Measurements from ENCODE around the gene TUBE1.
"Not testable (repeated sequence)": the region's sequence is repeated elsewhere in the genome, so short reads cannot be mapped to it uniquely, and the experiment has no call there.

The TUBE1 gene, protein sequence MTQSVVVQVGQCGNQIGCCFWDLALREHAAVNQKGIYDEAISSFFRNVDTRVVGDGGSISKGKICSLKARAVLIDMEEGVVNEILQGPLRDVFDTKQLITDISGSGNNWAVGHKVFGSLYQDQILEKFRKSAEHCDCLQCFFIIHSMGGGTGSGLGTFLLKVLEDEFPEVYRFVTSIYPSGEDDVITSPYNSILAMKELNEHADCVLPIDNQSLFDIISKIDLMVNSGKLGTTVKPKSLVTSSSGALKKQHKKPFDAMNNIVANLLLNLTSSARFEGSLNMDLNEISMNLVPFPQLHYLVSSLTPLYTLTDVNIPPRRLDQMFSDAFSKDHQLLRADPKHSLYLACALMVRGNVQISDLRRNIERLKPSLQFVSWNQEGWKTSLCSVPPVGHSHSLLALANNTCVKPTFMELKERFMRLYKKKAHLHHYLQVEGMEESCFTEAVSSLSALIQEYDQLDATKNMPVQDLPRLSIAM

GRCh38 chr6:112087136-112087911 lies at the start of gene TUBE1, which contains the start of gene FAM229B:
TUBE1 (minus strand) TSS chr6:112087482; CDS start chr6:112087434, 48 bp downstream.
FAM229B (plus strand) TSS chr6:112087591; CDS start chr6:112099284, 11,693 bp downstream.
- DNase-seq (ENCODE audit: low read depth in 2 of 2), result peak; percentile 77 to 82

DNA sequence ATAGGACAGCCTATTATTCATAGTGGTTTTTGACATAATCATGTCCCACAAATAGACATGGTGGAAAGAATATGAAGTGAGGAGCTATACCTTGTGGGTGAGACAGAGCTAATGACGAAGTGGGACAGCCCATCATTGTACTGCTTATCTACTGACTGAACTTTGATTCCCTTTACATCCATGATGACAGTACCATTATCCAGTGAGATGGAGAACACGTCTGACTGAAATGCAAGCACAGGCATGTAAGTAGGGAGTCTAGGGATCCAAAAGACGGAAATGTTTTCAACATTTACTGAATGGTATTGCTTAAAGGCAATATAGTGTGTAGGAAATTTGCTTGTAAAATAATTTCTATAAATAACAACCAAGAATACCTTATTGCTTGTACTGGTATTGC lies 43.6 kb upstream of the TUBE1 start:
- DNase-seq (ENCODE audit: low read depth in 2 of 2), result no peak

DNA sequence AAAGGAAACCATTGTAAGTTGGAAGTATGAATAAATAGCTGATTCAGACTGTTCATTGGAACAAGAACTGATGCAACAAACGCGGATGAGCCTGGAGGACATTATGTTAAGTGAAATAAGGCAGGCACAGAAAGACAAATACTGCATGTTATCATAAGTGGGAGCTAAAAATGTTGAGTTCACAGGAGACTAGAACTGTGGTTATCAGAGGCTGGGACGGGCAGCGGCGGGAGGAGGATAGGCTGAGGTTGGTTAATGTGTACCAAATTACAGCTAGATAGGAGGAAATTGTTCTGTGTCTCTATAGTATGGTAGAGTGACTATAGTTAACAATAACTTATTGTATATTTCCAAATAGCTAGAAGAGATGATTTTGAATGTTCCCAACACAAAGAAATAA lies 40.9 kb upstream of the TUBE1 start:
- no peak for DNase-seq (ENCODE audit: low read depth in 2 of 2)

DNA sequence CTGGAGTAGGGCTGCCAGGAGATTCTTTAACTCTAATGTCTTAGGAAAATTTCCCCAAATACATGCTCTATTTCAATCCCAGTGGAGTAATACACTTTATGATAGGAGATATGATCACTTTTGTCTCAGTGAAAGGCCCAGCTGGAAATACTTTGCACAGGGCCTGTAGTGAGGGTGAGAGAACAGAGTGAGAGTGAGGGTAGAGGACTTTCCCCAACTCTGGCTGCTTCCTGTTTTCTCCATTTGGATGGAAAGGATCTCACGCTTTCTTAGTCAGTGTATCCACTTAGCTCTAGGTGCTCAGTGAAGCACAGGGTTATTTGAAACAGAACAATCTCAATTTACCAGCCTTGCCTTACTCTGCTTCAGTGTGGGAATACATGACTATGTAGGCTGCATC lies 36.7 kb upstream of the TUBE1 start:
- no peak for DNase-seq (ENCODE audit: low read depth in 2 of 2)

DNA sequence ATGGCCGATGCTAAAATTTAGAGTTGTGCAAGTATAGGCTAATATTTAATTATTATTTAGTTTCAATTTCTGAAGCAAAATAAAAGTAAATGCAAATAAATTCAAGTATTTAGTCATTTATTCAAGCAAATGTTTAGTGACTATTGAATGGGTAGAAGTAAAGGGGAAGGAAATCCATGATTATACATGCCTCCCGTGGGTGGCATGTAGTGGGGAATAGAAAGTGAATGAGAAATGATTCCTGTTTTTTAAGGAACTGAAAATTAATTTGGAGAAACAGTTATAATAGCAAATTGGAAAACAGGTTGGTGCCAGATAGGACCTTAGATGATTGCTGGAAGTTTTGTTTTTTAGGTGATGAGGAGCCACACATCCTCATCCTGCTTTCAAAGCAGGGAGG lies 35.5 kb upstream of the TUBE1 start:
- DNase-seq (ENCODE audit: low read depth in 2 of 2), result no peak

- DNase-seq (ENCODE audit: low read depth in 2 of 2), result no peak
Measured at GRCh38 chr6:112118034-112118433, 30.8 kb upstream of the TUBE1 start.

- no peak for DNase-seq (ENCODE audit: low read depth in 2 of 2)
Measured at GRCh38 chr6:112117554-112117953, 30.3 kb upstream of the TUBE1 start.

DNA sequence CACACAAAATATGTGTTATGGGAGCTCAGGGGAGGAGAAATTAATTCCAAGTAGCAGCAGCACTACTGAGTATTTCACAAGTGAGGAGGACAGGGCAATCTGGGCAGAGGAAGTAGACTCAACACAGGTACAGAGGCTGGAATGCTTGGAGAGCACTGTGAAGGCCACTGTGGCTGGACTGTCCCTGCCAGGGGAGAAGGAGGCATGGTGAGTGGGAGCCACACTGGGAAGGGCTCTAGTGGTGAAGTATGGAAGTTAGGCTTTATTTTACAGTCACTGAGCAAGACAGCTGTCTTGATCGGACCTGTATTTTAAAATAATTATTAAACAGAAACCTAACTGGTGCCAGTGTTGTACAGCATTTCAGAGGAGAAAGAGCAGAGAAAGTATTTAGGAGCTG lies 28.9 kb upstream of the TUBE1 start:
- no peak for DNase-seq (ENCODE audit: low read depth in 2 of 2)

DNA sequence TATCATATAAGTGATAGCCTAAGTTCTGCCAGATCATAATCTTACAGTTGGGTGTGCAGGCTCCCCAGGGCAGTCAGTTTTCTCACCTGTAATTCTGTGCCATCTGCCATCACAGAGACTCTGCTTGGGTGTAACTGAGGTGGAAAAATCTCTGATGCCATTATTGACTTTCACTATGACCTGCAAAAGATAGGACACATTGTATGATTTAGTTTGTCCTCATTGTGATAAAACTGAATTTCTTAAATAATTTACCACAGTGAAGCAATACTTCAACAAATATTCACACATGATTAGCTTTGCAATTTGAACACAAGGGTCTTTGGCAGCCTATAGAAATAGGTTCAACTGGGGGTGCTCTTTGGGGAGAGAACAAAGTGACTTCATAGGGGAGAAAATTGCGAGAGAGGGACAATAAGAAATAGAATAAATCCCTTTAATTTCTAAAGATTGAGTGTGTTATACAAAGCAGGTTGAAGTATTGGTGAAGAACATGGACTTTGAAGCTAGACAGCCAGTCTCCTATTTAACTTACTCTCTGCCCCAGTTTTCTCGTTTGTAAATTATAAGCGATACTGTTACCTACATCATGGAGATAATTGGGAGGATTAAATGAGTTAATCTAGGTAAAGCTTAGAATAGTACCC lies 27.4 kb upstream of the TUBE1 start:
- no peak for DNase-seq (ENCODE audit: low read depth in 2 of 2)

- DNase-seq (ENCODE audit: low read depth in 2 of 2), result no peak
Measured at GRCh38 chr6:112113918-112114317, 26.6 kb upstream of the TUBE1 start.

DNA sequence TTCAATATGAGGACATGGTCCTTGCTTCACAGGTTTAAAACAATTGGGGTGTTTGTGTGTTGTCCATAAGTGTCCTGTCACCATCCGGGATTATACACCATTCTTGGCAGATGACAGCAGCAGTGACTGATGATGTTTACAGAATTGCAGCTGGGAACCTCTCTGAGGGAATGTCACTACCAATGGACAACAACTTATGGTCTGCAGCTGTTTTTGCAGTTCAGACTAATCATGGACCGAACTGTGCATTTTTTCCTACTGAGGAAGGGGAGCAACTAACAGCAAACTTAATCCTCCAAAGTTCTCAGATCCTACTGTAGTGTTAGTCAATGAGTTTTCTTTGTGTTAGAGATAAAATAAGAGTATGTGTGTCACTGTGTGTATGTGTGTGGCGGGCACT lies 26.1 kb upstream of the TUBE1 start:
- DNase-seq (ENCODE audit: low read depth in 2 of 2), result no peak

DNA sequence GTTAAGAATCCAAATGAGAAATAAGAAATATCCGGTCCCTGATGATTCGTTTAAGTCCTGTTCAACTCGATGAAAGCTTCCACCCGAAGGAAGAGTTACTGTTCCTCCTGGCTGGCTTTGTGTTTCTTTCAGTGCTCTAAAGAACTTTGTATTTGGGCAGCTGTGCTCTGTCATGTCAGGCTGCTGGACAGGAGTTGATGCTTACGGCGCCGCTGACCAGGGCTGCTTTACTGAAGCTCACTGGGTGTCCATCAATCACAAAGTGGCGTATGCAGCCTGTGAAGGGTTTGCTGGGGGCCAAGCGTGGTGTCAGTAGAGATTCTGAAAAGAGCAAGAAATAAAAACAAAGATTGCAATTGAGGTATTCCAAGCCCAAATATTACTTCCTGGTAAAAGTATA lies 22.0 kb upstream of the TUBE1 start:
- DNase-seq (ENCODE audit: low read depth in 2 of 2), result no peak

DNA sequence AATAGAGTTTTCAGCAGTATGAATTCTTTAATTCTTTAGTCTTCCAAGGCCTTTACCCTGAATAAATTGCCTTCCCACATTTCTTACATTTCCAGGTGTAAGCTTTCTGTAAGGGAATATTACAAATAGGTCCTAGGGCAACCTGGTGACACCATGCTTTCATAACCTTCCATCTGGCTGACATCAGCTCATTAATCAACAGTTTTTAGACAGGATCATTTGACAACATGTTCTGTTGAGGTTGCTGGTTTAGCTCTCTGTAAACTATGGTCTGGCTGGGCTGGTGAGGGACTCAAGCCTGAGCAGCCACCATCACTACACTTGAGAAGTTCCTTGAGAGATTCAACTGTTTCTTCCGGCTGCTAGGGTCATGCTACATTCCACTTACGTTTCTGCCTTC lies 19.3 kb upstream of the TUBE1 start:
- DNase-seq (ENCODE audit: low read depth in 2 of 2), result no peak

GRCh38 chr6:112106026-112106425 lies 18.7 kb upstream of the TUBE1 start:
- DNase-seq (ENCODE audit: low read depth in 2 of 2), result not testable (repeated sequence)

DNA sequence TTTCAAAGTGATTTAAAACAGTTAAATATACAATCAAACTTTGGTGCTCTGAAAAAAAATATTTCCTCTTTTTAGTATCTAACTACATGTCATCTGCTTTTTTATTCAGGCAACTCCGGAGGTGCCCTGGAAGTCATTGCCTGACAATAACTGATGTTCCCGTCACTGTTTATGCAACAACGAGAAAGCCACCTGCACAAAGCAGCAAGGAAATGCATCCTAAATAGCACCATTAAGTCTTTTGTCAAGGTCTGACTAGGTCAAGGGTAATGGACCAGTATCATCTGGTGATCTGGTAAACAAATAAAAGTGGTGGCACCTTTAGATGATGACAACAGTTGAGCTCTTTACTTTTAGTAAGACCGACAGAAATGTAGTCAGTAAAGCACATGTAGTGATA lies 13.3 kb upstream of the TUBE1 start:
- DNase-seq (ENCODE audit: low read depth in 2 of 2), result no peak

DNA sequence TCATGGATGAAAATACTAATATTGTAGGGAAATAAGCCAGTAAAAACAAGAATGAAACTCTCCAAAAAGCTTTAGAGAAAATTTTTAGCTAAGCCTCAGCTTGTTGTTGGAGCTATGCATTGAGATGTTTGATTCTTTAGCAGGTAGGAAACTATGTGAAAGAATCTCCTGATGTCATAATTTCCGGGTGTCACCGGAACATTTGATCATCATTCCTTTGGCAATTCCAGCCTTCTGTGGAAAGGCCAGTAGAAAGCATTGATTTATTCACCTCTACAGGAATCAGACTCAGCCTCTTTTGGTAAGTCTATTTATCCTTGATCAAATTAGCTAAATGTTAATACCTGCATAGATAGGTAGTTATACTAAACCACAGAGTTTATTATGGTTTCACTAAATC lies 9.6 kb upstream of the TUBE1 start:
- DNase-seq (ENCODE audit: low read depth in 2 of 2), result no peak

- no peak for DNase-seq (ENCODE audit: low read depth in 2 of 2)
Measured at GRCh38 chr6:112087916-112088315, 634 bp upstream of the TUBE1 start.

GRCh38 chr6:112086744-112087135 lies 542 bp downstream of the TUBE1 start:
- DNase-seq (ENCODE audit: low read depth in 2 of 2), result no peak

- no peak for DNase-seq (ENCODE audit: low read depth in 2 of 2)
Measured at GRCh38 chr6:112085286-112086065, 1.8 kb downstream of the TUBE1 start.

- DNase-seq (ENCODE audit: low read depth in 2 of 2), result no peak
Measured at GRCh38 chr6:112081569-112081968, 5.7 kb downstream of the TUBE1 start.

GRCh38 chr6:112066606-112067005 lies 20.7 kb downstream of the TUBE1 start:
- no peak for DNase-seq (ENCODE audit: low read depth in 2 of 2)
